ENCODE measurements around the gene C22orf31.

C22orf31 gene

GRCh38 chr22:29079218-29079901 lies 17.7 kb upstream of the C22orf31 start:
- H3K27ac ChIP-seq (ENCODE audit: low read depth, low read length), result no peak overlapping the region
- TF ChIP-seq EZH2phosphoT487 (conservative IDR thresholded peaks at IDR 0.05; ENCODE audit: low read length) (no peak), CTCF (IDR thresholded peaks at IDR 0.05; ENCODE audit: insufficient read depth, low read length, poor library complexity, severe bottlenecking) (no peak)
- no peaks in the 10 kb centered on the region for H3K9me3 ChIP-seq (ENCODE audit: insufficient read depth, low read length)
- H3K4me2 ChIP-seq (ENCODE audit: low read depth, low read length, poor library complexity, severe bottlenecking), result no peak overlapping the region
- H4K20me1 ChIP-seq (ENCODE audit: low read depth, low read length), result no peaks in the 10 kb centered on the region
- H2AFZ ChIP-seq (ENCODE audit: low read depth, low read length, severe bottlenecking), result no peak overlapping the region
- H3K79me2 ChIP-seq (ENCODE audit: insufficient read depth, low read length), result no peaks in the 10 kb centered on the region
- H3F3A ChIP-seq (ENCODE audit: insufficient read depth), result no peaks in the 10 kb centered on the region
- H3K27me3 ChIP-seq (ENCODE audit: low read length), result no peaks in the 10 kb centered on the region
- H3K4me3 ChIP-seq (ENCODE audit: insufficient read depth, low read length, poor library complexity, severe bottlenecking), result no peak overlapping the region
- no peak overlapping the region for H3K9ac ChIP-seq (ENCODE audit: low read length)
- no peaks in the 10 kb centered on the region for H3K9me2 ChIP-seq (replicated peaks; ENCODE audit: insufficient read depth, low read length)
- no peaks in the 10 kb centered on the region for H3K36me3 ChIP-seq (ENCODE audit: low read length)

GRCh38 chr22:29078869-29079207 lies 17.2 kb upstream of the C22orf31 start:
- no peak overlapping the region for H3K9ac ChIP-seq (ENCODE audit: low read length)
- H3K9me3 ChIP-seq (ENCODE audit: insufficient read depth, low read length), result no peaks in the 10 kb centered on the region
- no peaks in the 10 kb centered on the region for H3K79me2 ChIP-seq (ENCODE audit: insufficient read depth, low read length)
- no peaks in the 10 kb centered on the region for H3K9me2 ChIP-seq (replicated peaks; ENCODE audit: insufficient read depth, low read length)
- no peaks in the 10 kb centered on the region for H4K20me1 ChIP-seq (ENCODE audit: low read depth, low read length)
- no peak overlapping the region for H2AFZ ChIP-seq (ENCODE audit: low read depth, low read length, severe bottlenecking)
- no peaks in the 10 kb centered on the region for H3F3A ChIP-seq (ENCODE audit: insufficient read depth)
- H3K27me3 ChIP-seq (ENCODE audit: low read length), result no peaks in the 10 kb centered on the region
- no peak overlapping the region for H3K4me2 ChIP-seq (ENCODE audit: low read depth, low read length, poor library complexity, severe bottlenecking)
- no peak for TF ChIP-seq EZH2phosphoT487 (conservative IDR thresholded peaks at IDR 0.05; ENCODE audit: low read length)
- no peak overlapping the region for H3K4me3 ChIP-seq (ENCODE audit: insufficient read depth, low read length, poor library complexity, severe bottlenecking)
- no peaks in the 10 kb centered on the region for H3K36me3 ChIP-seq (ENCODE audit: low read length)
- no peak overlapping the region for H3K27ac ChIP-seq (ENCODE audit: low read depth, low read length)

- Histone ChIP-seq H3F3A (ENCODE audit: insufficient read depth) (no peaks in the 10 kb centered on the region), H3K9me2 (replicated peaks; ENCODE audit: insufficient read depth, low read length) (no peaks in the 10 kb centered on the region), H3K9ac (ENCODE audit: low read length) (no peak overlapping the region), H3K4me2 (ENCODE audit: low read depth, low read length, poor library complexity, severe bottlenecking) (no peak overlapping the region), H3K27ac (ENCODE audit: low read depth, low read length) (no peak overlapping the region), H2AFZ (ENCODE audit: low read depth, low read length, severe bottlenecking) (no peak overlapping the region), H3K27me3 (ENCODE audit: low read length) (no peaks in the 10 kb centered on the region), H3K79me2 (ENCODE audit: insufficient read depth, low read length) (no peaks in the 10 kb centered on the region), H3K4me3 (ENCODE audit: insufficient read depth, low read length, poor library complexity, severe bottlenecking) (no peak overlapping the region), H3K9me3 (ENCODE audit: insufficient read depth, low read length) (no peaks in the 10 kb centered on the region), H4K20me1 (ENCODE audit: low read depth, low read length) (no peaks in the 10 kb centered on the region), H3K36me3 (ENCODE audit: low read length) (no peaks in the 10 kb centered on the region)
- no peak for TF ChIP-seq CTCF (IDR thresholded peaks at IDR 0.05; ENCODE audit: insufficient read depth, low read length, poor library complexity, severe bottlenecking)
- TF ChIP-seq EZH2phosphoT487 (conservative IDR thresholded peaks at IDR 0.05; ENCODE audit: low read length), result no peak
Measured at GRCh38 chr22:29078036-29078868, 16.6 kb upstream of the C22orf31 start.

- H2AFZ ChIP-seq (ENCODE audit: low read depth, low read length, severe bottlenecking), result no peak overlapping the region
- no peaks in the 10 kb centered on the region for H3K27me3 ChIP-seq (ENCODE audit: low read length)
- no peak overlapping the region for H3K4me2 ChIP-seq (ENCODE audit: low read depth, low read length, poor library complexity, severe bottlenecking)
Measured at GRCh38 chr22:29074276-29074772, 12.7 kb upstream of the C22orf31 start.

More at GRCh38 chr22:29074276-29074772, 12.7 kb upstream of the C22orf31 start:
- Histone ChIP-seq H3K9me2 (replicated peaks; ENCODE audit: insufficient read depth, low read length) (no peaks in the 10 kb centered on the region), H4K20me1 (ENCODE audit: low read depth, low read length) (no peaks in the 10 kb centered on the region), H3K9ac (ENCODE audit: low read length) (no peak overlapping the region), H3K79me2 (ENCODE audit: insufficient read depth, low read length) (no peaks in the 10 kb centered on the region), H3F3A (ENCODE audit: insufficient read depth) (0 out of 2 replicates have a peak, but pooled peaks cover 3% of the 10 kb centered on the region), H3K27ac (ENCODE audit: low read depth, low read length) (no peak overlapping the region), H3K9me3 (ENCODE audit: insufficient read depth, low read length) (no peaks in the 10 kb centered on the region), H3K4me3 (ENCODE audit: insufficient read depth, low read length, poor library complexity, severe bottlenecking) (no peak overlapping the region), H3K36me3 (ENCODE audit: low read length) (no peaks in the 10 kb centered on the region)
- TF ChIP-seq CTCF (IDR thresholded peaks at IDR 0.05; ENCODE audit: insufficient read depth, low read length, poor library complexity, severe bottlenecking) (no peak), EZH2phosphoT487 (conservative IDR thresholded peaks at IDR 0.05; ENCODE audit: low read length) (no peak)

All from SU-DHL-6 (cell line).